SK-N-SH (cell line): ENCODE measurements around the gene IL3.

ENCODE experiments used
- EZH2phosphoT487 ChIP-seq: fragments of 200-600 bp; sonication (generic); IDR thresholded peaks from 2 replicates; pipeline ENCODE4 v1.6.1; 2017; ENCODE audit warnings: low read depth, mixed run types, mild to moderate bottlenecking, antibody characterized with exemption, moderate library complexity, borderline replicate concordance
- JUND ChIP-seq: IDR thresholded peaks from 2 replicates; pipeline ENCODE4 v1.4.0; 2012
- PBX3 ChIP-seq: IDR thresholded peaks from 2 replicates; pipeline ENCODE4; 2012
- SIN3A ChIP-seq: IDR thresholded peaks from 2 replicates; pipeline ENCODE4 v1.6.1; 2012; ENCODE audit warnings: low read depth, mild to moderate bottlenecking, low read length, moderate library complexity, borderline replicate concordance
- USF1 ChIP-seq: IDR thresholded peaks from 2 replicates; pipeline ENCODE4 v1.4.0; 2012; ENCODE audit warnings: low read depth, borderline replicate concordance
- YY1 ChIP-seq: IDR thresholded peaks from 2 replicates; pipeline ENCODE4 v1.4.0; 2012; ENCODE audit warnings: low read depth, mild to moderate bottlenecking
- TF ChIP-seq, protein P1 (sequence below): fragments of 200-600 bp; sonication (generic); IDR thresholded peaks from 2 replicates; pipeline ENCODE4 v1.6.1; 2017; ENCODE audit warnings: antibody characterized with exemption, mild to moderate bottlenecking, moderate library complexity

DNA sequence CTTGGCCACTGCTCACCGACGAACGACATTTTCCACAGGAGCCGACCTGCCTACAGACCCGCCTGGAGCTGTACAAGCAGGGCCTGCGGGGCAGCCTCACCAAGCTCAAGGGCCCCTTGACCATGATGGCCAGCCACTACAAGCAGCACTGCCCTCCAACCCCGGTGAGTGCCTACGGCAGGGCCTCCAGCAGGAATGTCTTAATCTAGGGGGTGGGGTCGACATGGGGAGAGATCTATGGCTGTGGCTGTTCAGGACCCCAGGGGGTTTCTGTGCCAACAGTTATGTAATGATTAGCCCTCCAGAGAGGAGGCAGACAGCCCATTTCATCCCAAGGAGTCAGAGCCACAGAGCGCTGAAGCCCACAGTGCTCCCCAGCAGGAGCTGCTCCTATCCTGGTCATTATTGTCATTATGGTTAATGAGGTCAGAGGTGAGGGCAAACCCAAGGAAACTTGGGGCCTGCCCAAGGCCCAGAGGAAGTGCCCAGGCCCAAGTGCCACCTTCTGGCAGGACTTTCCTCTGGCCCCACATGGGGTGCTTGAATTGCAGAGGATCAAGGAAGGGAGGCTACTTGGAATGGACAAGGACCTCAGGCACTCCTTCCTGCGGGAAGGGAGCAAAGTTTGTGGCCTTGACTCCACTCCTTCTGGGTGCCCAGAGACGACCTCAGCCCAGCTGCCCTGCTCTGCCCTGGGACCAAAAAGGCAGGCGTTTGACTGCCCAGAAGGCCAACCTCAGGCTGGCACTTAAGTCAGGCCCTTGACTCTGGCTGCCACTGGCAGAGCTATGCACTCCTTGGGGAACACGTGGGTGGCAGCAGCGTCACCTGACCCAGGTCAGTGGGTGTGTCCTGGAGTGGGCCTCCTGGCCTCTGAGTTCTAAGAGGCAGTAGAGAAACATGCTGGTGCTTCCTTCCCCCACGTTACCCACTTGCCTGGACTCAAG is 14.6 kb downstream of the IL3 start:
- TF ChIP-seq, protein P1, sequence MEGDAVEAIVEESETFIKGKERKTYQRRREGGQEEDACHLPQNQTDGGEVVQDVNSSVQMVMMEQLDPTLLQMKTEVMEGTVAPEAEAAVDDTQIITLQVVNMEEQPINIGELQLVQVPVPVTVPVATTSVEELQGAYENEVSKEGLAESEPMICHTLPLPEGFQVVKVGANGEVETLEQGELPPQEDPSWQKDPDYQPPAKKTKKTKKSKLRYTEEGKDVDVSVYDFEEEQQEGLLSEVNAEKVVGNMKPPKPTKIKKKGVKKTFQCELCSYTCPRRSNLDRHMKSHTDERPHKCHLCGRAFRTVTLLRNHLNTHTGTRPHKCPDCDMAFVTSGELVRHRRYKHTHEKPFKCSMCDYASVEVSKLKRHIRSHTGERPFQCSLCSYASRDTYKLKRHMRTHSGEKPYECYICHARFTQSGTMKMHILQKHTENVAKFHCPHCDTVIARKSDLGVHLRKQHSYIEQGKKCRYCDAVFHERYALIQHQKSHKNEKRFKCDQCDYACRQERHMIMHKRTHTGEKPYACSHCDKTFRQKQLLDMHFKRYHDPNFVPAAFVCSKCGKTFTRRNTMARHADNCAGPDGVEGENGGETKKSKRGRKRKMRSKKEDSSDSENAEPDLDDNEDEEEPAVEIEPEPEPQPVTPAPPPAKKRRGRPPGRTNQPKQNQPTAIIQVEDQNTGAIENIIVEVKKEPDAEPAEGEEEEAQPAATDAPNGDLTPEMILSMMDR, result no peak
- no peak for TF ChIP-seq USF1
- no peak for TF ChIP-seq EZH2phosphoT487
- no peak for TF ChIP-seq JUND
- no peak for TF ChIP-seq YY1
- TF ChIP-seq PBX3, result no peak
- TF ChIP-seq SIN3A, result no peak
